NB4 (cell line): ENCODE results near the gene EID2B.

Experiments used
- DNase-seq: peaks from one replicate; pipeline ENCODE4 v3.0.0; 2010; ENCODE audit warnings: low read depth
- H3K4me3 ChIP-seq: one replicate; pipeline ENCODE4 v1.5.1; 2011; ENCODE audit warnings: mild to moderate bottlenecking, low read depth, low read length, moderate library complexity
- MYC ChIP-seq: IDR thresholded peaks from 2 replicates; pipeline ENCODE4 v1.6.1; 2011; ENCODE audit warnings: low read depth, low read length
- POLR2A ChIP-seq: IDR thresholded peaks from 2 replicates; pipeline ENCODE4 v1.6.1; 2011; ENCODE audit warnings: mild to moderate bottlenecking; ENCODE audit not compliant: insufficient read length; ENCODE audit errors: extremely low read depth
- TF ChIP-seq, protein P1 (sequence below): IDR thresholded peaks from one replicate; pipeline ENCODE4 v1.5.1; 2012; ENCODE audit warnings: low read depth, low read length
- TF ChIP-seq, protein P2 (sequence below): IDR thresholded peaks from 2 replicates; pipeline ENCODE4 v1.6.1; 2011; ENCODE audit warnings: low read depth, low read length

EID2B gene

GRCh38 chr19:39546599-39546998 lies 13.9 kb upstream of the EID2B start:
- no peak for DNase-seq
- H3K4me3 ChIP-seq: no peak overlapping the region
- no peak for TF ChIP-seq POLR2A
- no peak for TF ChIP-seq MYC
- TF ChIP-seq, protein P1, sequence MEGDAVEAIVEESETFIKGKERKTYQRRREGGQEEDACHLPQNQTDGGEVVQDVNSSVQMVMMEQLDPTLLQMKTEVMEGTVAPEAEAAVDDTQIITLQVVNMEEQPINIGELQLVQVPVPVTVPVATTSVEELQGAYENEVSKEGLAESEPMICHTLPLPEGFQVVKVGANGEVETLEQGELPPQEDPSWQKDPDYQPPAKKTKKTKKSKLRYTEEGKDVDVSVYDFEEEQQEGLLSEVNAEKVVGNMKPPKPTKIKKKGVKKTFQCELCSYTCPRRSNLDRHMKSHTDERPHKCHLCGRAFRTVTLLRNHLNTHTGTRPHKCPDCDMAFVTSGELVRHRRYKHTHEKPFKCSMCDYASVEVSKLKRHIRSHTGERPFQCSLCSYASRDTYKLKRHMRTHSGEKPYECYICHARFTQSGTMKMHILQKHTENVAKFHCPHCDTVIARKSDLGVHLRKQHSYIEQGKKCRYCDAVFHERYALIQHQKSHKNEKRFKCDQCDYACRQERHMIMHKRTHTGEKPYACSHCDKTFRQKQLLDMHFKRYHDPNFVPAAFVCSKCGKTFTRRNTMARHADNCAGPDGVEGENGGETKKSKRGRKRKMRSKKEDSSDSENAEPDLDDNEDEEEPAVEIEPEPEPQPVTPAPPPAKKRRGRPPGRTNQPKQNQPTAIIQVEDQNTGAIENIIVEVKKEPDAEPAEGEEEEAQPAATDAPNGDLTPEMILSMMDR: no peak
- TF ChIP-seq, protein P2, sequence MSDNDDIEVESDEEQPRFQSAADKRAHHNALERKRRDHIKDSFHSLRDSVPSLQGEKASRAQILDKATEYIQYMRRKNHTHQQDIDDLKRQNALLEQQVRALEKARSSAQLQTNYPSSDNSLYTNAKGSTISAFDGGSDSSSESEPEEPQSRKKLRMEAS: no peak

DNA sequence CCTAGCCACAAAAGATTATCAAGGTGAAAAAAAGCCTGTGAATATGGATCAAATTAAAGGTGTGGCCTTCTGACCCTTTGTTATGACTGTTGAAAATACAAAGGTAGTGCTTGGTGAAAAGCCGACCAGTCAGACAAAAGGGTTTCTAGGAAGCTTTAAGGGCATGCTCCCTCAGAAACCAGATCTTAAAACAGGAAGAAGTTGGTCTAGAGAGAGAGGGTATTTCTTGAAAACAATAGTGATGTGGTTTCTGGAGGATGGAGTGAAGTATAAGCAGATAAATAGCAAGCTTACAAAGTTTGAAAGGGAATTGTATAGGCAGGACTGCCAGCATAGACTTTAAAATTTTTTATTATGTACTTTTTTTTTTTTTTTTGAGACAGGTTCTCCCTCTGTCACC lies 12.3 kb upstream of the EID2B start:
- no peak overlapping the region for H3K4me3 ChIP-seq
- no peak for DNase-seq
- no peak for TF ChIP-seq POLR2A
- TF ChIP-seq, protein P2: no peak
- TF ChIP-seq, protein P1: no peak
- no peak for TF ChIP-seq MYC

DNA sequence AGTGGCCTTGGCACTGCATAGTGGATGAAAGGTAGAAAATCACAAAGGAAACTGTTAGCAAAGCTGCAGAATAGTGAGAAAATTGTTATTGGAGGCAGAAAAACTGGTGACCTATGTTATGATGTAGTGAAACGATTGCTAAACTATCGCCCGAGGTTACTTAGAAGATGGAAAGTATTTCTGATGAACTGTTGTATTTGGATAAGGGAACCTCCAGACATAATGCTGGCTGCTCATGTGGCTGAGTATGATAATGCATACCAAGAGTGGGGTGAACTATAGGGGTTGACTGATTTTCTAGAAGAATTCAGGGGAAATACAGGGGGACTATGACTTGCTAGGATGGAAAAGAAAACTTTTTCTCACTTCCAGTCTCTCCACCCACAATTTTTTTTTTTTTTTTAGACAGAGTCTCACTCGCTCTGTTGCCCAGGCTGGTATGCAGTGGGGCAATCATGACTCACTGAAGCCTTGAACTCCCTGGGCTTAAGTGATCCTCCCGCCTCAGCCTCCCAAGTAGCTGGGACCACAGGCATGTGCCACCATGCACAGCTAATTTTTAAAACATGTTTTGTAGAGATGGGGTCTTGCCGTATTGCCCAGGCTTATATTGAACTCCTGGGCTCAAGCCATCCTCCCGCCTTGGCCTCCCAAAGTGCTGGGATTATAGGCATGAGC lies 11.7 kb upstream of the EID2B start:
- no peak overlapping the region for H3K4me3 ChIP-seq
- DNase-seq: no peak
- TF ChIP-seq, protein P1: no peak
- TF ChIP-seq POLR2A (no peak), MYC (no peak)
- TF ChIP-seq, protein P2: no peak

DNA sequence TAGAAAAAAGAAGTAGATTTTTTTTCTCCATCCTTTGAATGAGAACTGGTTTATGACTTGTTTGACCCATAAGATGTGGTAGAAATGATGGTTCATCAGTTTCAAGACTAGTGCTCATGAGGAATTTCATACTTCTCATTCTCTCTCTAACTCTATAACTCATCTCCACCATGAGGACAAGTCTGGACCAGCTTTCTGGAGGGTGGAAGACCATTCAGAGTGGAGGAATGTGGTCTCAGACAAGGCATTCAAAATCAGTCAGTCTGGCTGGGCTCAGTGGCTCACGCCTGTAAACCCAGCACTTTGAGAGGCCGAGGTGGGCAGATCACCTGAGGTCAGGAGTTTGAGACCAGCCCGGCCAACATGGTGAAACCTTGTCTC lies 10.8 kb upstream of the EID2B start:
- no peak overlapping the region for H3K4me3 ChIP-seq

DNA sequence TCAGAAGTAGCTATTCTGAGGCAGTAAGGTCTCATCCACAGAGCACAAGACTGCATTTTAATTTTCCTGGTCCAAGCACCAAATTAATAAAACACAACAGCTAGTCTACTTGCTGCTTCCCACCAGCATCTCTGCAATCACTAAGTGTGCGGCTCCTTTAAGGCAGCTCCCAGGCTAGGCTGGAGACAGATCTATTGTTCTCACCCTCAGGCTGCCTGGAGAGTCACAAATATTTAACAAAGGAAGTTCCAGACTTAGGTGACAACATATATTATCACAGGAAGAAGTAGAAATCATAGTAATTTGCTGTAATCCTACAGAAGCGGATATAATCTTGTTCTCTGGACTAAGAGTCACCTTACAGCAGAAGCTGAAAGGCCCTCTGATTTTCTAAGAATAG lies 9.6 kb upstream of the EID2B start:
- H3K4me3 ChIP-seq: no peak overlapping the region
- TF ChIP-seq POLR2A (no peak), MYC (no peak)
- TF ChIP-seq, protein P2: no peak
- TF ChIP-seq, protein P1: no peak
- no peak for DNase-seq

More for the DNA sequence above, 10.8 kb upstream of the EID2B start:
- DNase-seq: no peak
- TF ChIP-seq, protein P2: no peak
- TF ChIP-seq POLR2A (no peak), MYC (no peak)
- TF ChIP-seq, protein P1: no peak

- no peak overlapping the region for H3K4me3 ChIP-seq
- TF ChIP-seq, protein P1: no peak
- no peak for TF ChIP-seq MYC
- no peak for DNase-seq
Measured at GRCh38 chr19:39540333-39540673, 7.7 kb upstream of the EID2B start.
